ENCODE measurements around the gene TMPRSS13.

The TMPRSS13 gene

DNA sequence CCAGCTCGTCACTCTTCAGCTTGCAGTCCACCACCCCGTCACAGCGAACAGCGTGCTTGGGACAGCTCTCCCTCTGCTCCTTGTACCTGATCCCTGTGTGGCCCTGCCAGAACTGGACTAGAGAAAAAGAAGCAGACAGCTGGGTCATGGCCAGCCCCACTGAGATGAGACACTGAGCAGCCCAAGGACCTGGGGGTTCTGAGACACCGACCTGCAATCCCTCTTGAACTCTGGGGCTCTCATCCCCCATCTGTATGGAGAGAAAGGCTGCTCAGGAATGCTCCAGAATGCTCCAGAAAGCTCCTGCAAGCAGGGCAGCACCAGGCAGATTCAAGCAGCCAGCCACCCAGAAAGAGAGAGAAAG is 14.8 kb downstream of the TMPRSS13 start:
- H3K4me3 ChIP-seq (replicated peaks; ENCODE audit: low read depth, low read length): no peak overlapping the region
- TF ChIP-seq, protein P1, sequence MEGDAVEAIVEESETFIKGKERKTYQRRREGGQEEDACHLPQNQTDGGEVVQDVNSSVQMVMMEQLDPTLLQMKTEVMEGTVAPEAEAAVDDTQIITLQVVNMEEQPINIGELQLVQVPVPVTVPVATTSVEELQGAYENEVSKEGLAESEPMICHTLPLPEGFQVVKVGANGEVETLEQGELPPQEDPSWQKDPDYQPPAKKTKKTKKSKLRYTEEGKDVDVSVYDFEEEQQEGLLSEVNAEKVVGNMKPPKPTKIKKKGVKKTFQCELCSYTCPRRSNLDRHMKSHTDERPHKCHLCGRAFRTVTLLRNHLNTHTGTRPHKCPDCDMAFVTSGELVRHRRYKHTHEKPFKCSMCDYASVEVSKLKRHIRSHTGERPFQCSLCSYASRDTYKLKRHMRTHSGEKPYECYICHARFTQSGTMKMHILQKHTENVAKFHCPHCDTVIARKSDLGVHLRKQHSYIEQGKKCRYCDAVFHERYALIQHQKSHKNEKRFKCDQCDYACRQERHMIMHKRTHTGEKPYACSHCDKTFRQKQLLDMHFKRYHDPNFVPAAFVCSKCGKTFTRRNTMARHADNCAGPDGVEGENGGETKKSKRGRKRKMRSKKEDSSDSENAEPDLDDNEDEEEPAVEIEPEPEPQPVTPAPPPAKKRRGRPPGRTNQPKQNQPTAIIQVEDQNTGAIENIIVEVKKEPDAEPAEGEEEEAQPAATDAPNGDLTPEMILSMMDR (IDR thresholded peaks at IDR 0.05; ENCODE audit: low read depth, low read length, missing control alignments): no peak
- no peak for DNase-seq (ENCODE audit: extremely low read depth, low read depth)

- no peak for DNase-seq (ENCODE audit: extremely low read depth, low read depth)
- TF ChIP-seq, protein P1 (IDR thresholded peaks at IDR 0.05; ENCODE audit: low read depth, low read length, missing control alignments): no peak
- H3K4me3 ChIP-seq (replicated peaks; ENCODE audit: low read depth, low read length): no peak overlapping the region
Measured at GRCh38 chr11:117913736-117914397, 15.3 kb downstream of the TMPRSS13 start.

- TF ChIP-seq, protein P1 (IDR thresholded peaks at IDR 0.05; ENCODE audit: low read depth, low read length, missing control alignments): no peak
- DNase-seq (ENCODE audit: extremely low read depth, low read depth): no peak
- H3K4me3 ChIP-seq (replicated peaks; ENCODE audit: low read depth, low read length): no peak overlapping the region
Measured at GRCh38 chr11:117912497-117912896, 16.7 kb downstream of the TMPRSS13 start.

DNA sequence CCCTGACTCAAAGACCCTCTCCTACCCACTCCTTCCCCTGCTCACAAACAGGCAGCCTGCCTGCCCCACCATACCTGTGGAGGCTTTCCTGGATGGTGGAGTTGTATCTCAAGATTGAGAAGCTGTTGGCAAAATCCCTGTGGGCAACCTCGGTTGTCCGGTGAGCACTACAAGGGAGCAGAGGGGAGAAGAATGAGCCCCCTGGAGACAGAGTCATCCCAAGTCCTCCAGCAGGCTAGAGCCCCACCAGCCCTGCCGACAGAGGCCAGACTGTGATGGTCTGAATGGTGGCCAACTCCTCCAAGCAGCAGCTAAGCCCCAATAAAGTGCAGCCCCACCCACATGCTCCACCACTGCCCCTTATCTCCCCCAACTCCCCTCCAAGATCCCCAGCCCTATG is 17.5 kb downstream of the TMPRSS13 start:
- TF ChIP-seq, protein P1 (IDR thresholded peaks at IDR 0.05; ENCODE audit: low read depth, low read length, missing control alignments): no peak
- no peak overlapping the region for H3K4me3 ChIP-seq (replicated peaks; ENCODE audit: low read depth, low read length)
- no peak for DNase-seq (ENCODE audit: extremely low read depth, low read depth)

DNA sequence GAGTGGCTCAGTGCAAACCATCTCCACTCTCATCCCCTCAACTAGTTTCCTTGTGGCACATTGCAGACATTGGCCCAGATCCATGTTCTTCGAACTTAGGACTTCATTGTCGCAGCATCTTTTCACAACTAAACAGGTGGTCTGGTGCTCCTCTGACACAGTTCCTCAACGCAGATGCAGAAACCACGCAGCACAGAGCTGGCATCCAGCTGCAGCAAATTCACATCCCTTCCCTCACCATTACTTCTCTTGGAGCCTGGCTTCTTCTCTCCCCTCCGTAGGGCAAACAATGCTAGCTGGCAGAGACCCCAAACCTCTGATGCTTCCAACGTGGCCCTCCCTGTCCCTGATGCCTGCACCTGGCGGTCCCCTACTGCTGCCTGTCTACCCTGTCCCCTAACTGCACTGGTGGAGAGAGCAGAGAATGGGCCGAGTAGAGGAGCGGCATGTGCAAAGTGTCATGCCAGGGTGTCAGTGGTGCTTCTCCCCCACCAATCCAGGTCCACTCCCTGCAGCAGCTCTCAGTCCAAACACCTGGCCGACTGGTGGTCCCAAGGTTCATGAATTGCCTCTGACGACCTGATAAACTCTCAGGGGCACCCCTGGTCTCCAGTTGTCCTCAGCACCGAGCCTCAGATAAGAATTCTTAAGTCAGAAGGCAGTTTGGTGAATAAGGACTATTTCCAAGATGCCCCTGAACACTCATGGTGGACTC is 18.1 kb downstream of the TMPRSS13 start:
- no peak for DNase-seq (ENCODE audit: extremely low read depth, low read depth)
- no peak overlapping the region for H3K4me3 ChIP-seq (replicated peaks; ENCODE audit: low read depth, low read length)
- TF ChIP-seq, protein P1 (IDR thresholded peaks at IDR 0.05; ENCODE audit: low read depth, low read length, missing control alignments): no peak

- TF ChIP-seq, protein P1 (IDR thresholded peaks at IDR 0.05; ENCODE audit: low read depth, low read length, missing control alignments): peak; percentile 17
- DNase-seq (ENCODE audit: extremely low read depth, low read depth): no peak
Measured at GRCh38 chr11:117910525-117910924, 18.7 kb downstream of the TMPRSS13 start.

More at GRCh38 chr11:117910525-117910924, 18.7 kb downstream of the TMPRSS13 start:
- H3K4me3 ChIP-seq (replicated peaks; ENCODE audit: low read depth, low read length): no peak overlapping the region
